GM19099 (cell line): ENCODE data around the gene PAQR6.

Experiments used
- POLR2A ChIP-seq: IDR thresholded peaks from 3 replicates; pipeline ENCODE4 v1.6.1; 2011; ENCODE audit warnings: low read depth; ENCODE audit not compliant: insufficient read length; ENCODE audit errors: extremely low read depth

PAQR6 gene

DNA sequence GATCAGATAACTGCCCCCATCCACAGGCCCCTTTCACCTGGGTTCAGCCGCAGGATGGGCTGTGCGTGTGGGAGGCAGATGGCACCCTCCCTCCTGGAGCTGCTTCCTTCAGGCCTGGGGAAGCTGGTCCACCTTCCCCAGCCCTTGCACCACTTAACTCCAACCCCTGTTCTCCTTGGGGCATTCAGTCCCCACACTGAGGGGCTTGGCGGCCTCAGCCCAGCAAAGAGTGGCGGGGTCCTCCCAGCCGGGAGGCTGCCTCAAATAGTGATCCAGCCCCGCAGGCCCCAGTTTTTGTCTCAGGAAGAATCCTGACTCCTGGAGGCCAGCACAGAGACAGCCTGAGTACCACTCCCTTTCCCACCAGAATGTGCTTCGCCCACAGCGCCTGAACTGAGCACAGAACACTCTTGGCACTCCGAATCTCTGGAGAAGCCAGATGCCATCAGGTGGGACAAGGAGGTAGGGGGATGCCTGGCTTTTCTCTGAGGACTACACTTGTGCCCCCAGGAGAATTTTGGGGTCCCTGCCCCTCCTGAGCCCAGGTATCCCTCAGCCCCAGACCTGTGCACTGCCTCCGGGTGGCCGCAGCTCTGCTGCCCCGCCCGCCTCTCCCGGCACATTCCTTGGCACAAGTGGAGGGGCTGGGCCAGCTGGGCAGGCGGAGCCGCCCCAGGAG, 936 bp downstream of the PAQR6 start:
- no peak for TF ChIP-seq POLR2A

DNA sequence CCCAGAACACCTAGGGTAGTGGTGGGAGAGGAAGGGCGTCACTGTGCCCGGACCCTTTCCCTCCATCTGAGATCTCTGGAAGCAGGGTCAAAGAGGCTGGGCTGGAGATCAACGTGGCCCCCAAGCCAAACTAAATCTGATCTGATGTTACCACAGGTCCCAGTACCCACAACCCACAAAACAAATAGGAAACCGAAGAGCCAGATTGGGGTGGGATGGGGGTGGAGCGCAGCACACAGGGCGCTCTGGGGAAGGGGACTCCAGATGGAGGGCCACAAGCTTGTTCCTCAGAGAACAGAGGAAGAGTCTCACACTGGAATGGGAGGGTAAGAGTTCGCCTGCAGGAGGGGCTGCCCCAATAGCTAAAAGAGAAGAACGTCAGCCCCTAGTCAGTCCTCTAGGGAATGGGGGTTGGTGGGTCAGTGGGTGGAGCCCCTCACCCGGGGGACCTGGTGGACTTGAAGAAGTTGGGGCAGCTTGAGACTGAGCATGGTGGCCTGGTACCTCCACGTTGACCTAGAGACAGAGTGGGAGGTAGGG, 1.5 kb downstream of the PAQR6 start:
- no peak for TF ChIP-seq POLR2A

GRCh38 chr1:156245451-156246232, 2.2 kb downstream of the PAQR6 start:
- TF ChIP-seq POLR2A: peak; percentile 44

GRCh38 chr1:156244712-156245111, 3.1 kb downstream of the PAQR6 start:
- no peak for TF ChIP-seq POLR2A

DNA sequence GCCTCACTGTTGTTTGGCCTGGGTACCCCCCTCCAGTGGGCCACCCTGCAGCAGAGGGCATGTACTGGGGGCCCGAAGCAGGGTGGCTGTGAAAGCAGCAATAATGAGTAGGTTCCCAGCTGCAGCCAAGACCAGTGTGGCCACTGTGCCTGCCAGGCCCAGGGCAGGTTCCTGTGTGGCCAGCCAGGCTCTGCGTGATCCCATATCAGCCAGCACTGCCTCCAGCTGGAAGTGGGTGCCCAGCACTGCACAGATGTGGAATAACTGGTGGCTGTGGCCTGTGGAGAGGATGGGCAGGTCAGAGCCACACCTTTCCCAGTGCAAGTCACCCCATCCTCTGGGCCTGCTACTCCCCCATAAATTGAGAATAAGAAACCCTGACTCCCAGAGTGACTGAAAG, 3.7 kb downstream of the PAQR6 start:
- TF ChIP-seq POLR2A: no peak

DNA sequence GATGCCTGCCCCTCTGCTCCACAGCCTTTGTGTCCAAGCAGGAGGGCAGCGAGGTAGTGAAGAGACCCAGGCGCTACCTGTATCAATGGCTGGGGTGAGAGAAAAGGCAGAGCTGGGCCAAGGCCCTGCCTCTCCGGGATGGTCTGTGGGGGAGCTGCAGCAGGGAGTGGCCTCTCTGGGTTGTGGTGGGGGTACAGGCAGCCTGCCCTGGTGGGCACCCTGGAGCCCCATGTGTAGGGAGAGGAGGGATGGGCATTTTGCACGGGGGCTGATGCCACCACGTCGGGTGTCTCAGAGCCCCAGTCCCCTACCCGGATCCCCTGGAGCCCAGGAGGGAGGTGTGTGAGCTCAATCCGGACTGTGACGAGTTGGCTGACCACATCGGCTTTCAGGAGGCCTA, 5.1 kb downstream of the PAQR6 start:
- TF ChIP-seq POLR2A: no peak

DNA sequence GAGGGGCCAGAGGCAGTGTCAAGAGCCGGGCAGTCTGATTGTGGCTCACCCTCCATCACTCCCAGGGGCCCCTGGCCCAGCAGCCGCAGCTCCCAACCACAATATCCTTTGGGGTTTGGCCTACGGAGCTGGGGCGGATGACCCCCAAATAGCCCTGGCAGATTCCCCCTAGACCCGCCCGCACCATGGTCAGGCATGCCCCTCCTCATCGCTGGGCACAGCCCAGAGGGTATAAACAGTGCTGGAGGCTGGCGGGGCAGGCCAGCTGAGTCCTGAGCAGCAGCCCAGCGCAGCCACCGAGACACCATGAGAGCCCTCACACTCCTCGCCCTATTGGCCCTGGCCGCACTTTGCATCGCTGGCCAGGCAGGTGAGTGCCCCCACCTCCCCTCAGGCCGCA, 5.9 kb downstream of the PAQR6 start, which contains the start of gene BGLAP:
Gene BGLAP, plus strand, starts transcription at position 259 of the 400 bp plus-strand sequence. Its CDS starts 48 bp downstream, at position 307.
- no peak for TF ChIP-seq POLR2A

GRCh38 chr1:156241311-156241811, 6.5 kb downstream of the PAQR6 start:
- no peak for TF ChIP-seq POLR2A

GRCh38 chr1:156238248-156238647, 9.6 kb downstream of the PAQR6 start:
- TF ChIP-seq POLR2A: no peak

DNA sequence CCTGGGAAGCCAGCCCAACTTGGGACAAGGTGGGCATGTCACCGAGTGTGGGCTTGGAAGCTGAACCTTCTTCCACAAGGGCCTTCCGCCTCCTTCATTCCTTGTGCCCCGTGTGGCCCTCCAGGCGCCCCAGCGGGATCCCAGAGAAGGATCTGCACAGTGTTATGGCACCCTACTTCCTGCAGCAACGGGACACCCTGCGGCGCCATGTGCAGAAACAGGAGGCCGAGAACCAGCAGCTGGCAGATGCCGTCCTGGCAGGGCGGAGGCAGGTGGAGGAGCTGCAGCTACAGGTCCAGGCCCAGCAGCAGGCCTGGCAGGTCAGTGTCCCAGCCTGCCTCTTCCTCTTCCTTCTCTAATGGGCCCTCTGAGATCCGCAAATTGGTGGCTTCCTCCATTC, 11.7 kb downstream of the PAQR6 start:
- TF ChIP-seq POLR2A: no peak

DNA sequence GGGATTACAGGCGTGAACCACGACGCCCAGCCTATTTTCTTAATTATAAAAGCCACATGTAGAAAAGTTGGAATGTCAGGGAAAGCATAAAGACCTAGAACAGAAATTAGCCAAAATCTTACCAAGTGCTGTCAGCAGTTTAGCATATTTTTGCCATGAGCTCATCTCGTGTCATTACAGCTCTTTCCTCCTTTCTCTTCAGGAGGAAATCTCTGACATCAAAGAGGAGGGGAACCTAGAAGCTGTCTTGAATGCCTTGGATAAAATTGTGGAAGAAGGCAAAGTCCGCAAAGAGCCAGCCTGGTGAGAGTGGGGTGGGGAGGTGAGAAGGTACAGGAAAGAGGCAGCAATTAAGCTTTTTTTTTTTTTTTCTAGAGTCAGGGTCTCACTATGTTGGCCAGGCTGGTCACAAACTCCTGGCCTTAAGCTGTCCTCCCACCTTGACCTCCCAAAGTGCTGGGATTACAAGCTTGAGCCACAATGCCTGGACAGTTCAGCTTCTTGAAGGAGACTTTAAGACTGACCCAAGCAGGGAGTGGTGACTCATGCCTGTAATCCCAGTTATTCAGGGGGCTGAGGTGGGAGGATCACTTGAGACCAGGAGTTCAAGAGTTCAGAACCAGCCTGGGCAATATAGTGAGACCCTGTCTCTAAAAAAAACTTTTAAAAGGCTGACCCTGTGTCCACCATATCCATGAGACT, 14.3 kb downstream of the PAQR6 start:
- no peak for TF ChIP-seq POLR2A

DNA sequence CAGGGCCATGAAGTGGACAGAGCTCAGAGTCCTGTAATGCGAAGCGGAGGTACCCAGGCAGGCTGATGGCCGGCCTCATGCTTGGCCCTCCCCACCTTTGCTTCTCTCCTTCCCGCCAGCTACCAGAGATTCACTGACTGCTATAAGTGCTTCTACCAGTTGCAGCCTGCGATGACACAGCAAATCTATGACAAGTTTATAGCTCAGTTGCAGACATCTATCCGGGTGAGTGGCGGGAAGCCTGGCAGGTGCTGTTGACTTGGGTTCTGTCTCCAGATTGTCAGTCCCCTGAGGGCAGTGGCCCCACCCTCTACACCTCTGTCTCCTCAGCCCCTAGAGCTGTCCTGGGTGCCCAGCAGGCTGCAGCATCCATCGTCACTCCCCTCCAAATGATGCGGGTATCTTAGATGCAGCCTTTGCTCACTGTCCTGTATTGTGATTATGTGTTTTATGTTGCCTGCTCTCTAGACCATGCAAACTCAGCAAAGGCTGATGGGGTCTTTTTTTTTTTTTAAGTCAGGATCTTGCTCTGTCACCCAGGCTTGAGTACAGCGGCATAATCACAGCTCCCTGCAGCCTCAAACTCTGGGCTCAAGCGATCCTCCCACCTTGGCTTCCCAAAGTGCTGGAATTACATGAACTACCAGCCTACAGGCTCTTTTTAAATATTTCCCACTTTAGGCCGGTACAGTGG, 15.5 kb downstream of the PAQR6 start:
- TF ChIP-seq POLR2A: no peak

DNA sequence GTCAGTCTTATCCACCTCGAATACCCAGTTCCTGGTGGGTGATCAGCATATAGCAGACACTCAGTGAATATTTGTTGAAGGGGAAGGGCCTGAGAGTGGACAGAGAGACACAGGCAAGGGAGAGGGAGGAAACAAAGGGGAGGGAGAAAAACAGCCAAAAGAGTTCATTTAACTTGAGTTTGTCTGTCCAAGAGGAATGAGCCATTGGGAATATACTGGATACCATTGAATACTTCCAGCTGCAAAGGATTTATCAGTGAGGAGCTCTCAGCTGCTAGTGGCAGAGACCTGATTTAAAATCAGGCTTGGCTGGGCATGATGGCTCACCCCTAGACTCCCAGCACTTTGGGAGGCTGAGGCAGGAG, 17.4 kb downstream of the PAQR6 start:
- TF ChIP-seq POLR2A: no peak

GRCh38 chr1:156229809-156230472, 17.9 kb downstream of the PAQR6 start:
- no peak for TF ChIP-seq POLR2A
